GM18508 (cell line): ENCODE measurements around the gene YTHDC1.
"Not testable (repeated sequence)": the region's sequence is repeated elsewhere in the genome, so short reads cannot be mapped to it uniquely, and the experiment has no call there.

Source experiments
- ATAC-seq: cut with Tn5 transposase; IDR thresholded peaks from one replicate; pipeline ENCODE4 v1.9.1; 2021; ENCODE audit warnings: moderate number of reproducible peaks; ENCODE audit not compliant: insufficient read depth, unreplicated experiment

YTHDC1 gene

DNA sequence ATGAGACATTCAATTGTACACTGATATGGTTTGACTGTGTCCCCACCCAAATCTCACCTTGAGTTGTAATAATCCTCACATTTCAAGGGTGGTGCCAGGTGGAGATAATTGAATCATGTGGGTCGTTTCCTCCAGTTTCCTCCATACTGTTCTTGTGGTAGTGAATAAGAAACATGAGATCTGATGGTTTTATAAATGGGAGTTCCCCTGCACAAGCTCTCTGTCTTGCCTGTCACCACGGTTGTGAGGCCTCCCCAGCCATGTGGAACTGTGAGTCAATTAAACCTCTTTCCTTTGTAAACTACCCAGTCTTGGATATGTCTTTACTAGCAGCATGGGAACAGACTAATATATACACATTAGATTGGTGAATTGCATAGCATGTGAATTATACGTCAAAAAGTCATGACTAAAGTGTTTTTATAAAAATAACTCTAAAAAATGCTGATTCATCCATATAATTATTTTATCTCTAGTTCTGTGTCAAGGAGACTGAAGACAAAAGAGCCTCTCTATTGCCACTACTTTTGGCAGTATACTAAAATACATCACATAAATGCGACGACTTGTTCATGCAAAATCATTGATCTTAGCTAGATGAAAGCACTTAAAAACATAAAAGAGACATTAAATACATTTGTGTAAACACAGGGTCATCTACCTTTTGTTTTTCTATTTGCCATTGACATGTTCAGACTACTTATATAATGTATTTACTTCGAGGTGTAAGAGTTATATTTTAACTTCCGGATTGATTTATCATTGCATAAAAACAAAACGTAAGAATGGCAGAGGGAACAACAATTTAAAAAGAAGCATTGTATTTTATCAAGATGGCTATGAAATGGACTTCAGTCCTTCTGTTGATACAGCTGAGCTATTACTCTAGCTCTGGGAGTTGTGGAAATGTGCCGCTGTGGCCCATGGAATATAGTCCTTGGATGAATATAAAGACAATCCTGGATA is 50.1 kb downstream of the YTHDC1 start:
- no peak for ATAC-seq

DNA sequence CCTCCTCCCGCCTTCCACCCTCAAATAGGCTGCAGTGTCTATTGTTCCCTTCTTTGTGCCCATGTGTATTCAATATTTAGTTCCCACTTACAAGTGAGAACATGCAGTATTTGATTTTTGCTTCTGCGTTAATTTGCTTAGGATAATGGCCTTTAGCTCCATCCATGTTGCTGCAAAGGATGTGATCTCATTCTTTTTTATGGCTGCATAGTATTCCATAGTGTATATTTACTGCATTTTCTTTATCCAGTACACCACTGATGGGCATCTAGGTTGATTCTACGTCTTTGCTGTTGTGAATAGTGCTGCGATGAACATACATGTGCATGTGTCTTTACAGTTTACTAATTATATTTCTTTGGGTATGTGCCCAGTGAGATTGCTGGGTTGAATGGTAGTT is 52.8 kb downstream of the YTHDC1 start:
- ATAC-seq = no peak

DNA sequence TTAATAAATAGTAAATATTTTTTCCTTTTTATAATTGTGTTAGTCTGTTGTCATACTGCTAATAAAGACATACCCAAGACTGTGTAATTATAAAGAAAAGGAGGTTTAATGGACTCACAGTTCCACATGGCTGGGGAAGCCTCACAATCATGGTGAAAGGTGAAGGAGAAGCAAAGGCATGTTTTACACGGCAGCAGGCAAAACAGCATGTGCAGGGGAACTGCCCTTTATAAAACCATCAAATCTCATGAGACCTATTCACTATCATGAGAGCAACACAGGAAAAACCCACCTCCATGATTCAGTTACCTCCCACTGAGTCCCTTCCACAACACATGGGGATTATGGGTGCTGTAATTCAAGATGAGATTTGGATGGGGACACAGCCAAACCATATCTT is 58.6 kb downstream of the YTHDC1 start:
- no peak for ATAC-seq

DNA sequence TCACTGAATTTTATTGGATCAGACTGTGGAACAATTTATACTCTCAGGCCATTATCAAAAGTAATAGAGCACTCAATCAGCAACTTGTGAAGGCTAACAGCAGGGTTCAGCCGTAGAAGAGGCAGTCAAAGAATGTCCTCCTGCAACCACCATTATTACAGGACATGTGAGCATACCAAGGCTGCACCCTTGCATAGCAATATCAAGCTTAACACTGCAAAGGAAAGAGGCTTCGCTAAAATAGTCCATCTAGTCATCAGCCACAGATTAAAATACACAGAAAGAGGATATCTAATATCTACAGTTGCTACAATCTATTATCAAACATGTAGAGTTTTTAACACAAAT is 61.5 kb downstream of the YTHDC1 start:
- no peak for ATAC-seq

DNA sequence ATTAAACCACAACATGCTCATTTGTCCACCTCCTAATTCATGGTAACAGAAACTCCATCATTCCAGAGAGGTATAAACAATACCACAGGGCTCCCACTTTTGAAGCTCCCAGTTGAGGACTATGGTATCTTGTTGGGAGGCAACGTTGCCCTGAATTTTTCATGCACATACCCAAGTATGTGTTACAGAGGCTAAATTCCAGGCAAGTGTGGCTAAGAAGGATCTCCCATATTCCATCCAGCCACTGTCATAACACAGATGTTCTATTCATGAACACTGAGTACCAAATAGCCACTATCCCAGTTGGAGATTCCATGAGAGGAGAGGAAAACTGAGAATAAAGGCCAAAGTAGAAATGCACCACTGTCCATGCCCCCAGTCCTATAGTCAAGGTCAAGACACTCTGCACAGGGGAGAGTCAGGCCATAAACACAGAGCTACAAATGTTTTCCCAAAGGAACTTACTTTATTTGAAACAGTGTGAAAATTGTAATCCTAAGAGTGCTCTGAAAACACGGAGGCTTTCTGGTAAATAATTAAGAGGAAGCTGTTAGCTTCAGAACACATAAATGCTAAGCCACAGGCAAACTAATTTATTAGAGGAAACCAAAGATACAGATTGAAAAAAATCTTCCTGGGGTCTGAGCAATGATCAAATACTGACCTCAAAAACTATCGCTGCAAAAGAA is 62.0 kb downstream of the YTHDC1 start:
- ATAC-seq = no peak

DNA sequence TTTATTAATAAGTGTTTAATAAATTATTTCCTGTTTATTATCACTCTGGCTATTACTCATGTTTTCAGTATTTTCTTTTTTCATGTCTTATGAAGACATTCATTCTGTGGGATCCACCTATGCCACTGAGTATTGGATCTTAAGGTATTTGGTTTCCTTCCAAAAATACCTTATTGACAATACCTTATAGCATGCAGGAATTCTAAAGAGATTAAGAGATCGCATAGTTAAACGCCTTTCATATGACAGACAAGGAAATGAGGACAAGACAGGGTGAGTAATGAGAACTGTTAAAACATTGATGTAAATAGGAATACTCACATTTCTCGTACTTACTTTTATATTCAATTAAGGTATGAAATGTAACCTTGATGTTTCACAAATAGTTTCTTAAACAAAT is 66.2 kb downstream of the YTHDC1 start:
- no peak for ATAC-seq

DNA sequence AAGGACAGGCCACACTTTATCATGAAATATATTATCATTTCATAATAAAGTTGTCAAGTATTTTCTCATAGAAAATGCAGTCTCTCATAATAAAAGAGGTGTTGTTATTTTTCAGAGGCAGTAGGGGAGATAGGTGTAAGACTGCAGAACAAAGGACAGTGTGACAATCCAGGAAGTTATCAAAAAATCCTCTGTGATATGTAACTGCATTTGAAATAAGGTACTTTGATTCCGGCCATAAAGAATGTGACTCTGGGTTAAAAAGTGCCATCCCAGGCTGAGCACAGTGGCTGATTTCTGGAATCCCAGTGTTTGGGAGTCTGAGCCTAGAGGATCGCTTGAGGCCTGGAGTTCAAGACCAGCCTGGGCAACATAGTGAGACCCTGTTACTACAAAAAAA is 66.8 kb downstream of the YTHDC1 start:
- no peak for ATAC-seq

DNA sequence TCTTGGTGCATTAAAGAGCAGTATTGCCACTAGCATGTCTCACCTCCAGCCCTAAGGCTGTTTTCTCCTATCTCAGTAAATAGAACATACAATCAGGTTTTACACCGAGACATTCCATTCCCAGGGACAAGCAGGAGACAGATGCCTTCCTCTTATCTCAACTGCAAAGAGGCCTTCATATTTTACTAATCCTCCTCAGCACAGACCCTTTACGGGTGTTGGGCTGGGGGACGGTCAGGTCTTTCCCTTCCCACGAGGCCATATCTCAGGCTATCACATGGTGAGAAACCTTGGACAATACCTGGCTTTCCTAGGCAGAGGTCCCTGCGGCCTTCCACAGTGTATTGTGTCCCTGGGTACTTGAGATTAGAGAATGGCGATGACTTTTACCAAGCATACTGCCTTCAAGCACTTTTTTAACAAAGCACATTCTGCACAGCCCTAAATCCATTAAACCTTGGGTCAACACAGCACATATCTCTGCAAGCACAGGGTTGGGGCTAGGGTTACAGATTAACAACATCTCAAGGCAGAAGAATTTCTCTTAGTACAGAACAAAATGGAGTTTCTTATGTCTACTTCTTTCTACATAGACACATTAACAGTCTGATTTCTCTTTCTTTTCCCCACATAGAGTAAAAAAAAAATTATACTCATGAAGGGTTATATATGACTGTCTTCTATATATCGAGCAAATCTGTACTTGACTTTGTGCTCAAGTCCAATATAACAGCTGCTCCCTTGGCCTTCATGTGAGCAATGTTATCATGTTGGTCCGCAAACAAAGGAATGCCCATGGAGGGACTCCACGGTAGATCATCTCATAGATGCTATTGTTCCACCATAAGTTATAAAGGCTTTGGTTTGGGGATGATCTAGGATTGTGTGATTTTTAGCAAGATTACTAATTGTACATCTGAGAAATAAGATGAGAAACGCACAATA is 67.8 kb downstream of the YTHDC1 start:
- ATAC-seq = not testable (repeated sequence)

DNA sequence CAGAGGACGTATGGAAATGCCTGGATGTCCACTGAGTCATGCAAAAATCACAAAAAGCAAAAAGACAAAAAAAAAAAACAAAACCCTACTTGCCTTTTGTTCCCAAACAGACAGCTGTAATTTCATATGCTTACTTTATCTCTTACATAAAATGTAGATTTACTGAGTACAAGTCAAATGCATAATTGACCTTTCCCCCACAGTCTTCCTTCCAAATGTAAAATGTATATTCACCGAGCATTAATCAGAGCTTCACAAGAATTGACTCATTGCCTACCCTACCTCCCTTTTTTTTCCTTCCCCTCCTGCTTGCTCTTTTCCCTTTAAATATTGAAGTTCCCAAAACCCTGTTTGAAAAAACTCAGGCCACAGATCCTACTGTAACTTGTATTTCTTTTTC is 71.9 kb downstream of the YTHDC1 start:
- no peak for ATAC-seq

DNA sequence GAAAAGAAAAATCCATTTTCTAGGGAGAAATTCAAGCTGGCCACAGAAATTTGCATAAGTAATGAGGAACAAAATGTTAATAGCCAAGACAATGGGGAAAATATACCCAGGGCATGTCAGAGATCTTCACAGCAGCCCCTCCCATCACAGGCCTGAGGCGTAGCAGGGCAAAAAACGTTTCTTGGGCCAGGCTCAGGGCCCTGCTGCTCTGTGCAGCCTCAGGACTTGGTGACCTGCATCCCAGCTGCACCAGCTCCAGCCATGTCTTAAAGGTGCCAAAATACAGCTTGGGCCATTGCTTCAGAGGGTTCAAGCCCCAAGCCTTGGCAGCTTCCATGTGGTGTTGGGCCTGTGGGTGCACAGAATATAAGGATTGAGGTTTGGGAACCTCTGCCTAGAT is 72.3 kb downstream of the YTHDC1 start:
- ATAC-seq = no peak

DNA sequence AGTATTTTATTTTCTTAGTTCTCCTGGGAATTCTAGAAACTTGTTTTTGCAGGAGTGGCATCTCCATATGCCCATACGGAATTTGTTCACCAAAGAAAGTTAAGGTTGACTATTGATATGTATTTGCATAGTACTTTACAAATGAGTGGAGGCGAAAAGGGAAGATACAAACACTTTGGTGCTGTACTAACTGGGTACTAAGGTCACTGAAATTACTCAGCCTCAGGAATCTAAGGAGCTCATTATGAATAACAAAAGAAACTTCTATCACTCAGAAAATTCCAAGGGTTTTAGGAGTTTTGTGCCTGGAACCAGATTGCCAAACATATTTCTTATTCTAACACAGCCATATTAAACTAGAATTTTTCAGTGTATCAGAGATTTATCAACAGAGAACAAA is 77.0 kb downstream of the YTHDC1 start:
- ATAC-seq = no peak

DNA sequence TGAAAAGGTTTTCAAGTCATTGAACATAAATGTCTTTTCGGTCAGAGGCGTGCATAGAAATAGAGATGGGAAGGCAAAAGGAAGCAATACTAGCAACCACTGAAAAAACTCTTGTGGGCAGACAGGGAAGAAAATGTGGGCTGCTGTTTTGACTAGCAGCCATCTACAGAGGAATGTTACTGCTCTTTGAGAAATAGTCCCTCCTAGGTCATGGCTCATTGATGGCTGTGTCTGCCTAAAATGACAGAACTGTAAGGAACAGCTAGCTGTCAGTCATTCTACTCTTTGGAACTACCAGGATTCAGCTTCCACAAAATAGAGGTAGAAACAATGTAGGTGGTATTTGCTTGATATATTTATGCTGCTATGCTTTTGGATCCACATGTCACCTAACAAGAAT is 77.5 kb downstream of the YTHDC1 start:
- no peak for ATAC-seq

DNA sequence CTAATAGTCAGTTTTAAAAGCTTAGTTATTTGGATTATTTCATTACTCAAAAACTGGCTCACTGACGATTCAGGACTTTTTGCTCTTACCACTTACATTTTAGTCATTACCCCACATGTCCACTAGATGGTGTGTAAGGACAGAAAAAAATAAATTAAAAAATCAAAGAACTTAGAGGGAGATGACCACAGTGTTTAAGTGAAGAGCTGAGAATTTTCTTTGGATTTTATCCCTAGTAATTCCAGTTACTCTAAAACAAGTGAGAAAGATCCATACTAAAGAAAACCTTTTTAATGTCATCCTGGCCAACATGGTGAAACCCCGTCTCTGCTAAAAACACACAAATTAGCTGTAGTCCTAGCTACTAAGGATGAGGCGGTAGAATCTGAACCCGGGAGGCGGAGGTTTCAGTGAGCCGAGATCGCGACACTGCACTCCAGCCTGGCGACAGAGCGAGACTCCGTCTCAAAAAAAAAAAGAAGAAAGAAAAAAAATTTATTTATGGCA is 78.0 kb downstream of the YTHDC1 start:
- no peak for ATAC-seq

DNA sequence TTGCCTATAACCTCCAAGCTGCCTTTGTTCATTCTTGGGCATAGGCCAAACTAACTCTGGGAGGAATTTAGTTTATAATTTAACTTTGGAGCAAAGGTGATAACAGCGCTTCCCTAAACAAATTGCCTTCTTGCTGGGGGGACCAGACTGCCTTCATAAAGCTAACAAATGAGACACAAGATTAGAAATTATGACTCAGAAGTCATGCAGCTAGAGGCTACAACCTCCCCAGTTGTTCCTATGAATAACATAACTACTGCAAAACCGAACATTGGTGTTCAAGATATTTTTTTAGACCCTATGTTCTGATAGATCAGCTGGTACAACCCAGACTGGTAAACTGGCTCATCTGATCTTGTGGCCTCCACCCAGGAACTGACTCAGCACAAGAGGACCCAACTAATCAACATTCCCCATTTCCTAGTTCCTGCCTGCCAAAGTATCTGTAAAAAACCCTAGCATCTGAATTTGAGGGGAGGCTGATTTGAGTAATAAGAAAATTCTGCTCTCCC is 82.4 kb downstream of the YTHDC1 start:
- ATAC-seq = no peak

DNA sequence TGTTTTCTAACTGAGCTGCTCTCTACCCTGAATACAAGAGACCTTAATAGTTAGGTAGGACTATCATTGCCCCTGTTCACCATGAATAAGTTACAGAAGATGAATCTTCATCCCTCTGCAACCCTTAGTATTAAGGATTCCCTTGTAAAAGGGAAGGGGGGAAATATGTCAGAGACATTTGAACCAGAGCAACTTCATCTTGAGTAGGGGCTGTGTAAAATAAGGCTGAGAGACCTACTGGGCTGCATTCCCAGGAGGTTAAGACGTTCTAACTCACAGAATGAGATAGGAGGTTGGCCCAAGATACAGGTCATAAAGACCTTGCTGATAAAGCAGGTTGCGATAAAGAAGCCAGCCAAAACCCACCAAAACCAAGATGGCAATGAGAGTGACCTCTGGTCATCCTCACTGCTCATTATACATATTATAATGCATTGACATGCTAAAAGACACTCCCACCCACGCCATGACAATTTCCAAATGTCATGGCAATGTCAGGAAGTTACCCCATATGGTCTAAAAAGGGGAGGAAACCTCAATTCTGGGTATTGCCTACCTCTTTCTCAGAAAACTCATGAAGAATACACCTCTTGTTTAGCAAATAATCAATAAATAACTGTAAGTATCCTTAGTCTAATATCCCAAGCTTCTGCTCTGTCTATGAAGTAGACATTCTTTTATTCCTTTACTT is 84.9 kb downstream of the YTHDC1 start:
- no peak for ATAC-seq
